Endothelial cell of umbilical vein (primary cell): Measurements from ENCODE around the gene SLC25A1. TPM values are rescaled to one million over a fixed set of nuclear protein-coding genes. Genes with fewer than 3 reads are reported as not detected.

Experiments
- BruUV-seq: library from RNA; stranded (reverse); fragments of 400-500 nt; replicated peaks from 2 replicates; lab custom pipeline; 2021; lab: Mats Ljungman, UMichigan
- CTCF ChIA-PET: fragments of 300-600, 350-600 bp; sonication (Branson Sonifier 250); formaldehyde crosslinking; loops from one replicate; lab custom pipeline; 2021; ENCODE audit warnings: antibody characterized with exemption, inconsistent platforms; lab: Charles Lee
- POLR2A ChIA-PET: fragments of 300-600, 350-600 bp; sonication (Branson Sonifier 250); formaldehyde crosslinking; loops from one replicate; lab custom pipeline; 2021; ENCODE audit warnings: antibody characterized with exemption, inconsistent platforms; lab: Charles Lee
- DNase-seq: peaks from one replicate; pipeline ENCODE4 v3.0.0-alpha.2; 2011; ENCODE audit warnings: low read depth, low spot score
- FAIRE-seq: peaks from 2 replicates; lab custom pipeline; 2011; peaks lifted over from hg19 to GRCh38; lab: Jason Lieb, UNC
- H2AFZ ChIP-seq: 2 replicates; pipeline ENCODE4 v1.6.0; 2012; ENCODE audit warnings: low read depth, low read length, control low read depth, inconsistent platforms
- H3K27ac ChIP-seq: 2 replicates; pipeline ENCODE4 v1.5.1; 2011; ENCODE audit warnings: low read depth, mild to moderate bottlenecking, control low read depth, low read length, moderate library complexity; ENCODE audit not compliant: insufficient read depth
- H3K27me3 ChIP-seq, 2 experiments: 2 replicates each; pipeline versions ENCODE4 v1.6.0 to v1.6.1; 2011; ENCODE audit warnings: low read length in 2 of 2, mixed read lengths in 1 of 2; ENCODE audit not compliant: control insufficient read depth in 2 of 2, insufficient read depth in 2 of 2
- H3K36me3 ChIP-seq, 2 experiments: 2 replicates in 1 of 2; 3 replicates in 1 of 2; pipeline ENCODE4 v1.5.1; 2011; ENCODE audit warnings: low read length in 2 of 2, mild to moderate bottlenecking in 1 of 2, moderate library complexity in 1 of 2; ENCODE audit not compliant: control insufficient read depth in 2 of 2, insufficient read depth in 2 of 2; ENCODE audit errors: extremely low read depth in 1 of 2
- H3K4me1 ChIP-seq: 3 replicates; pipeline ENCODE4 v1.5.1; 2011; ENCODE audit warnings: mild to moderate bottlenecking, low read length; ENCODE audit not compliant: control insufficient read depth, insufficient read depth; ENCODE audit errors: extremely low read depth
- H3K4me2 ChIP-seq: 2 replicates; pipeline ENCODE4 v1.6.1; 2011; ENCODE audit warnings: low read length, control low read depth, mixed read lengths; ENCODE audit not compliant: insufficient read depth
- H3K4me3 ChIP-seq, 3 experiments: fragments of 200-600 bp in 1 of 3; sonication (generic), shearing (Covaris generic) in 1 of 3; replicated peaks in 1 of 3; 2 replicates each; pipeline ENCODE4 v1.5.1; 2011 to 2016; ENCODE audit warnings: control low read depth in 3 of 3, low read length in 3 of 3, mild to moderate bottlenecking in 2 of 3, inconsistent platforms in 1 of 3, low read depth in 1 of 3, moderate library complexity in 1 of 3; ENCODE audit not compliant: insufficient read depth in 1 of 3
- H3K79me2 ChIP-seq: 2 replicates; pipeline ENCODE4 v1.6.0; 2012; ENCODE audit warnings: low read length, inconsistent platforms; ENCODE audit not compliant: control insufficient read depth, insufficient read depth
- H3K9ac ChIP-seq: replicated peaks from 2 replicates; pipeline ENCODE3; 2011; ENCODE audit warnings: low read length, control low read depth; ENCODE audit not compliant: insufficient read depth; ENCODE audit errors: extremely low read depth
- H3K9me1 ChIP-seq: replicated peaks from 3 replicates; pipeline ENCODE4 v1.6.0; 2011; ENCODE audit warnings: mild to moderate bottlenecking, low read length; ENCODE audit not compliant: control insufficient read depth, insufficient read depth; ENCODE audit errors: extremely low read depth
- H3K9me3 ChIP-seq: replicated peaks from 2 replicates; pipeline ENCODE4 v1.5.1; 2012; ENCODE audit warnings: low read length, inconsistent platforms; ENCODE audit not compliant: control insufficient read depth, insufficient read depth
- H4K20me1 ChIP-seq: replicated peaks from 2 replicates; pipeline ENCODE3; 2011; ENCODE audit warnings: mild to moderate bottlenecking, low read length; ENCODE audit not compliant: control insufficient read depth, insufficient read depth; ENCODE audit errors: extremely low read depth
- EZH2 ChIP-seq: IDR thresholded peaks from 2 replicates; pipeline ENCODE4 v1.6.1; 2012; ENCODE audit warnings: borderline replicate concordance, low read depth, mild to moderate bottlenecking, moderate library complexity, low read length, inconsistent platforms; ENCODE audit not compliant: severe bottlenecking
- FOS ChIP-seq: IDR thresholded peaks from 2 replicates; pipeline ENCODE4 v1.6.1; 2011; ENCODE audit warnings: mild to moderate bottlenecking, low read length, moderate library complexity, borderline replicate concordance; ENCODE audit not compliant: insufficient read depth
- GATA2 ChIP-seq: IDR thresholded peaks from 2 replicates; pipeline ENCODE4 v1.7.0; 2011; ENCODE audit warnings: low read depth, mild to moderate bottlenecking, moderate library complexity, mixed read lengths, low read length; ENCODE audit not compliant: insufficient read length, insufficient read depth
- JUN ChIP-seq: IDR thresholded peaks from 2 replicates; pipeline ENCODE4 v1.6.1; 2011; ENCODE audit warnings: borderline replicate concordance, low read depth; ENCODE audit not compliant: insufficient read length, insufficient read depth
- MYC ChIP-seq: IDR thresholded peaks from one replicate; pipeline ENCODE4 v1.6.1; 2011; ENCODE audit warnings: mild to moderate bottlenecking, low read depth, low read length
- POLR2A ChIP-seq: IDR thresholded peaks from 2 replicates; pipeline ENCODE4 v1.6.1; 2012; ENCODE audit warnings: low read depth, mild to moderate bottlenecking, control low read depth, low read length
- POLR2AphosphoS5 ChIP-seq: IDR thresholded peaks from 2 replicates; pipeline ENCODE4 v1.6.1; 2012; ENCODE audit warnings: low read depth, mild to moderate bottlenecking, control low read depth, low read length, moderate library complexity; ENCODE audit not compliant: insufficient read depth
- dilution Hi-C: fragments of 300-500 bp; cut with MboI; formaldehyde crosslinking; loops from one replicate; pipeline ENCODE4 v1.15.0; 2019; ENCODE audit warnings: low sequenced_read_pairs; ENCODE audit not compliant: extremely low pct_ligation_motif_present
- intact Hi-C: fragments of 100-400 bp; cut with micrococcal nuclease; formaldehyde crosslinking; loops from one replicate; pipeline ENCODE4 v1.10.0; 2022
- polyA plus RNA-seq, 4 experiments: library from polyadenylated mRNA; depleted of rRNA in 3 of 4; stranded (reverse) in 3 of 4; unstranded in 1 of 4; fragments of >200 nt; gene quantifications; 2 replicates each; pipeline versions ENCODE4 v1.2.1 to v1.2.3, GENCODE V29; 2011 to 2012; ENCODE audit warnings: missing spikeins in 1 of 4
- total RNA-seq: library from RNA; stranded (reverse); gene quantifications from 2 replicates; pipeline ENCODE4 v1.2.3, GENCODE V29; 2021
- TF ChIP-seq, protein P1 (sequence below), 2 donors: IDR thresholded peaks; 1 replicate in 1 of 2; 2 replicates in 1 of 2; pipeline ENCODE4 v1.5.1; 2011; ENCODE audit warnings: low read length in 2 of 2, mild to moderate bottlenecking in 2 of 2, moderate library complexity in 2 of 2, control low read depth in 1 of 2, inconsistent platforms in 1 of 2, low read depth in 1 of 2; ENCODE audit not compliant: insufficient read depth in 1 of 2; ENCODE audit errors: extremely low read depth in 1 of 2
- TF ChIP-seq, protein P2 (sequence below): IDR thresholded peaks from 2 replicates; pipeline ENCODE4 v1.6.1; 2011; ENCODE audit not compliant: insufficient read depth, insufficient read length

SLC25A1 gene
- total and polyA plus RNA-seq, 2 donors (not counting 3 experiments of a cell fraction or from before 2014, with no cell fraction given), result 80.0 to 94.5 TPM

DNA sequence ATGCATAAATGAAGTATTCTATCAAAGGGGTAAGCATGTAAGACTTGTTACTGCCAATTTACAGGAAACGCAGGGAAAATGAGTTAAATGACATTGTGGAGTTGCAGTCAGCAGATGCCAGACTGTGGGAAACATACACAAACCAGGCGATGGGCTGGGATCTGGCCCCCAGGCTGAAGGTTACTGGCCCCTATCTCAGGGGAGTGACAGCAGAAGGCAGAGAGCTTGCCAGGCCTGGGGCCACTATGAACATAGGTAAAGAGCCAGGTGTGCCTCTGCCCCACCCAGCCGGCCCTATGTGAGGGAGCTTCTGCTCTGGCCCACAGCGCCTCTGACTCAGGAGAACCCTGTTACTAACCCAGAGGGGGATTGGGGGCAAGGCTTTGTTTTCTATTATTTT lies 26.1 kb upstream of the SLC25A1 start:
- no peak overlapping the region for H3K9ac ChIP-seq
- FAIRE-seq (no peak), DNase-seq (no peak)
- ChIA-PET CTCF (interaction anchor here (0.9 to 1.9 kb wide), 2 partner anchors 14 to 26 kb away, joined by 3 to 6 read pairs; partner anchors contain the start of gene SLC25A1), POLR2A (no interaction called here)
- dilution Hi-C loops, result no loop called here
- H4K20me1 ChIP-seq, result no peaks in the 10 kb centered on the region
- H3K4me1 ChIP-seq, result no peaks in the 10 kb centered on the region
- no peaks in the 10 kb centered on the region for H3K79me2 ChIP-seq
- H3K36me3 ChIP-seq, result peaks cover 0 to 2% of the 10 kb centered on the region in 2 experiments
- H3K27me3 ChIP-seq, result no peaks in the 10 kb centered on the region
- no peak overlapping the region for H2AFZ ChIP-seq
- no peak overlapping the region for H3K27ac ChIP-seq
- no TSS peak for BruUV-seq
- H3K9me1 ChIP-seq, result no peaks in the 10 kb centered on the region
- intact Hi-C loops, result no loop called here
- no peaks in the 10 kb centered on the region for H3K9me3 ChIP-seq
- no peak for TF ChIP-seq POLR2A
- TF ChIP-seq, protein P1, sequence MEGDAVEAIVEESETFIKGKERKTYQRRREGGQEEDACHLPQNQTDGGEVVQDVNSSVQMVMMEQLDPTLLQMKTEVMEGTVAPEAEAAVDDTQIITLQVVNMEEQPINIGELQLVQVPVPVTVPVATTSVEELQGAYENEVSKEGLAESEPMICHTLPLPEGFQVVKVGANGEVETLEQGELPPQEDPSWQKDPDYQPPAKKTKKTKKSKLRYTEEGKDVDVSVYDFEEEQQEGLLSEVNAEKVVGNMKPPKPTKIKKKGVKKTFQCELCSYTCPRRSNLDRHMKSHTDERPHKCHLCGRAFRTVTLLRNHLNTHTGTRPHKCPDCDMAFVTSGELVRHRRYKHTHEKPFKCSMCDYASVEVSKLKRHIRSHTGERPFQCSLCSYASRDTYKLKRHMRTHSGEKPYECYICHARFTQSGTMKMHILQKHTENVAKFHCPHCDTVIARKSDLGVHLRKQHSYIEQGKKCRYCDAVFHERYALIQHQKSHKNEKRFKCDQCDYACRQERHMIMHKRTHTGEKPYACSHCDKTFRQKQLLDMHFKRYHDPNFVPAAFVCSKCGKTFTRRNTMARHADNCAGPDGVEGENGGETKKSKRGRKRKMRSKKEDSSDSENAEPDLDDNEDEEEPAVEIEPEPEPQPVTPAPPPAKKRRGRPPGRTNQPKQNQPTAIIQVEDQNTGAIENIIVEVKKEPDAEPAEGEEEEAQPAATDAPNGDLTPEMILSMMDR (IDR thresholded peaks at IDR 0.05; ENCODE audit: extremely low read depth in 1 of 2, insufficient read depth in 1 of 2, low read depth in 1 of 2, low read length in 2 of 2), result no peak
- TF ChIP-seq, protein P2, sequence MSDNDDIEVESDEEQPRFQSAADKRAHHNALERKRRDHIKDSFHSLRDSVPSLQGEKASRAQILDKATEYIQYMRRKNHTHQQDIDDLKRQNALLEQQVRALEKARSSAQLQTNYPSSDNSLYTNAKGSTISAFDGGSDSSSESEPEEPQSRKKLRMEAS, result no peak
- no peak for TF ChIP-seq FOS
- TF ChIP-seq POLR2AphosphoS5, result no peak
- TF ChIP-seq MYC, result no peak
- TF ChIP-seq JUN, result no peak
- no peak for TF ChIP-seq EZH2
- TF ChIP-seq GATA2, result no peak
- no peak overlapping the region for H3K4me3 ChIP-seq
- no peak overlapping the region for H3K4me2 ChIP-seq
